H9 (cell line): ENCODE measurements around the gene CISD2. TPM values are rescaled to one million over a fixed set of nuclear protein-coding genes. Genes with fewer than 3 reads are reported as not detected.

Experiments used
- DNase-seq: peaks from one replicate; pipeline ENCODE4 v3.0.0-alpha.2; 2017
- H2AFZ ChIP-seq: one replicate; pipeline ENCODE4 v1.6.1; 2013; ENCODE audit warnings: mild to moderate bottlenecking, low read length, control low read depth, moderate library complexity
- H2AK5ac ChIP-seq: 2 replicates; pipeline ENCODE4 v1.6.1; 2013; ENCODE audit warnings: low read length, control low read depth, mixed read lengths; ENCODE audit not compliant: insufficient read length
- H2BK120ac ChIP-seq: one replicate; pipeline ENCODE4 v1.6.1; 2013; ENCODE audit warnings: low read depth, mild to moderate bottlenecking, low read length, control low read depth, inconsistent platforms; ENCODE audit not compliant: poor library complexity, severe bottlenecking
- H2BK12ac ChIP-seq: 2 replicates; pipeline ENCODE4 v1.6.1; 2013; ENCODE audit warnings: low read length, control low read depth, mixed read lengths, low read depth; ENCODE audit not compliant: insufficient read length
- H2BK15ac ChIP-seq: 2 replicates; pipeline ENCODE4 v1.6.1; 2013; ENCODE audit warnings: low read depth, low read length, control low read depth
- H2BK20ac ChIP-seq: one replicate; pipeline ENCODE4 v1.6.1; 2013; ENCODE audit warnings: low read depth, mild to moderate bottlenecking, low read length, control low read depth, inconsistent platforms; ENCODE audit not compliant: poor library complexity, severe bottlenecking
- H2BK5ac ChIP-seq: 2 replicates; pipeline ENCODE4 v1.6.1; 2013; ENCODE audit warnings: low read length, control low read depth, mixed read lengths; ENCODE audit not compliant: insufficient read length
- H3K14ac ChIP-seq: 2 replicates; pipeline ENCODE4 v1.6.1; 2013; ENCODE audit warnings: low read length, control low read depth; ENCODE audit not compliant: insufficient read depth
- H3K18ac ChIP-seq: 2 replicates; pipeline ENCODE4 v1.6.1; 2013; ENCODE audit warnings: low read depth, mild to moderate bottlenecking, mixed read lengths, low read length, control low read depth; ENCODE audit not compliant: insufficient read length
- H3K23ac ChIP-seq: 2 replicates; pipeline ENCODE4 v1.6.1; 2013; ENCODE audit warnings: low read length, control low read depth, mixed read lengths, low read depth; ENCODE audit not compliant: insufficient read length
- H3K23me2 ChIP-seq: 2 replicates; pipeline ENCODE4 v1.6.1; 2013; ENCODE audit warnings: low read depth, mild to moderate bottlenecking, mixed read lengths, low read length, control low read depth; ENCODE audit not compliant: insufficient read length, poor library complexity, severe bottlenecking
- H3K27ac ChIP-seq: 2 replicates; pipeline ENCODE4 v1.5.1; 2013; ENCODE audit warnings: low read length, control low read depth, mixed read lengths, low read depth; ENCODE audit not compliant: insufficient read length
- H3K27me3 ChIP-seq: 2 replicates; pipeline ENCODE4 v1.6.1; 2013; ENCODE audit warnings: low read length, control low read depth, inconsistent platforms; ENCODE audit not compliant: insufficient read depth
- H3K4ac ChIP-seq: 2 replicates; pipeline ENCODE4 v1.6.1; 2013; ENCODE audit warnings: low read depth, mild to moderate bottlenecking, control low read depth, inconsistent platforms, low read length, moderate library complexity
- H3K4me1 ChIP-seq: 2 replicates; pipeline ENCODE4 v1.6.1; 2013; ENCODE audit warnings: low read length, control low read depth, inconsistent platforms; ENCODE audit not compliant: insufficient read depth
- H3K4me2 ChIP-seq: 2 replicates; pipeline ENCODE4 v1.6.1; 2013; ENCODE audit warnings: low read length, control low read depth, mixed read lengths; ENCODE audit not compliant: insufficient read length, insufficient read depth
- H3K56ac ChIP-seq: 2 replicates; pipeline ENCODE4 v1.6.1; 2013; ENCODE audit warnings: low read depth, mild to moderate bottlenecking, mixed read lengths, low read length, control low read depth; ENCODE audit not compliant: insufficient read length
- H3K79me1 ChIP-seq: 2 replicates; pipeline ENCODE4 v1.6.1; 2013; ENCODE audit warnings: low read depth, mild to moderate bottlenecking, moderate library complexity, low read length, control low read depth, inconsistent platforms; ENCODE audit not compliant: insufficient read depth, poor library complexity, severe bottlenecking
- H3K79me2 ChIP-seq: 2 replicates; pipeline ENCODE4 v1.6.1; 2013; ENCODE audit warnings: low read length, control low read depth, inconsistent platforms; ENCODE audit not compliant: insufficient read depth
- H3K9ac ChIP-seq: 2 replicates; pipeline ENCODE4 v1.6.1; 2013; ENCODE audit warnings: low read length, control low read depth, mixed read lengths; ENCODE audit not compliant: insufficient read length; ENCODE audit errors: extremely low read depth
- H3K9me3 ChIP-seq: one replicate; pipeline ENCODE4 v1.6.1; 2013; ENCODE audit warnings: low read depth, low read length, inconsistent platforms; ENCODE audit not compliant: control insufficient read depth
- H3T11ph ChIP-seq: one replicate; pipeline ENCODE4 v1.6.1; 2013; ENCODE audit warnings: mild to moderate bottlenecking, low read length, control low read depth, inconsistent platforms
- H4K20me1 ChIP-seq: one replicate; pipeline ENCODE4 v1.6.1; 2013; ENCODE audit not compliant: control insufficient read depth, insufficient read length, insufficient read depth
- H4K5ac ChIP-seq: 2 replicates; pipeline ENCODE4 v1.6.1; 2013; ENCODE audit warnings: low read depth, mild to moderate bottlenecking, mixed read lengths, low read length, control low read depth; ENCODE audit not compliant: insufficient read length
- H4K8ac ChIP-seq: replicated peaks from 2 replicates; pipeline ENCODE4 v1.6.1; 2013; ENCODE audit warnings: low read length, control low read depth, mixed read lengths, low read depth; ENCODE audit not compliant: insufficient read length
- H4K91ac ChIP-seq: 2 replicates; pipeline ENCODE4 v1.6.1; 2013; ENCODE audit warnings: low read depth, mild to moderate bottlenecking, moderate library complexity, mixed read lengths, low read length, control low read depth; ENCODE audit not compliant: insufficient read length
- H3K27ac Mint-ChIP-seq, 3 experiments: 2 replicates in 2 of 3; 3 replicates in 1 of 3; pipeline ENCODE4 v1.8.0; 2020 to 2021; ENCODE audit warnings: mixed read lengths in 3 of 3, mild to moderate bottlenecking in 1 of 3, moderate library complexity in 1 of 3
- H3K27me3 Mint-ChIP-seq: 2 replicates; pipeline ENCODE4 v1.8.0; 2021; ENCODE audit warnings: low read depth, mild to moderate bottlenecking, moderate library complexity, mixed read lengths
- H3K36me3 Mint-ChIP-seq, 3 experiments: 2 replicates in 2 of 3; 3 replicates in 1 of 3; pipeline ENCODE4 v1.8.0; 2020 to 2021; ENCODE audit warnings: low read depth in 3 of 3, mixed read lengths in 3 of 3; ENCODE audit not compliant: insufficient read depth in 1 of 3
- H3K4me1 Mint-ChIP-seq, 2 experiments: 2 replicates each; pipeline ENCODE4 v1.8.0; 2020; ENCODE audit warnings: mixed read lengths in 2 of 2
- H3K4me3 Mint-ChIP-seq, 2 experiments: 2 replicates in 1 of 2; 3 replicates in 1 of 2; pipeline ENCODE4 v1.8.0; 2020 to 2021; ENCODE audit warnings: mild to moderate bottlenecking in 2 of 2, mixed read lengths in 2 of 2, moderate library complexity in 1 of 2
- H3K9me3 Mint-ChIP-seq, 2 experiments: 2 replicates in 1 of 2; 3 replicates in 1 of 2; pipeline ENCODE4 v1.8.0; 2020; ENCODE audit warnings: mild to moderate bottlenecking in 2 of 2, mixed read lengths in 2 of 2, moderate library complexity in 1 of 2
- WGBS: extraction: QIAGEN DNeasy Blood & Tissue Kit; methylation state at CpG from one replicate; pipeline ENCODE4 v1.1.7; 2013; ENCODE audit warnings: missing lambda C conversion rate, low lambda C conversion rate, mixed read lengths; ENCODE audit not compliant: insufficient read length; ENCODE audit errors: extremely low coverage; 5-methylcytosine and 5-hydroxymethylcytosine counted together
- total RNA-seq: library from RNA; stranded (reverse); gene quantifications from 2 replicates; pipeline ENCODE4 v1.2.1, GENCODE V29; 2021
- TF ChIP-seq, protein P1 (sequence below): fragments of 200-600 bp; sonication (generic); conservative IDR thresholded peaks from 3 replicates; pipeline ENCODE4 v1.8.0; 2021; ENCODE audit warnings: antibody characterized with exemption, mild to moderate bottlenecking

The CISD2 gene
- total RNA-seq, 1 experiment from 2014 or later: 45.6 TPM

GRCh38 chr4:102823897-102824296 lies 44.9 kb upstream of the CISD2 start:
- Histone ChIP-seq H4K20me1 (peaks cover 2% of the 10 kb centered on the region), H2BK5ac (no peak overlapping the region), H3K9ac (no peak overlapping the region), H3K27ac (no peak overlapping the region), H3K27me3 (no peaks in the 10 kb centered on the region), H4K91ac (no peak overlapping the region), H3K23ac (no peak overlapping the region), H3T11ph (no peak overlapping the region), H4K8ac (no peak overlapping the region), H3K4me2 (peak overlapping the region; percentile 73), H2BK120ac (no peak overlapping the region), H3K14ac (no peak overlapping the region), H3K79me1 (no peaks in the 10 kb centered on the region), H3K4ac (no peak overlapping the region), H3K79me2 (peaks cover 64% of the 10 kb centered on the region; the same call in 1 of the 2 replicates), H2BK20ac (no peak overlapping the region), H3K4me1 (peaks cover 6% of the 10 kb centered on the region; the same call in 1 of the 2 replicates), H3K23me2 (no peaks in the 10 kb centered on the region), H2BK12ac (no peak overlapping the region), H3K9me3 (no peaks in the 10 kb centered on the region), H3K56ac (no peak overlapping the region), H4K5ac (no peak overlapping the region), H2AFZ (no peak overlapping the region), H2AK5ac (no peak overlapping the region), H2BK15ac (no peak overlapping the region), H3K18ac (no peak overlapping the region)
- DNase-seq: no peak
- H3K4me3 Mint-ChIP-seq: peak overlapping the region in 1 of 2 experiments; percentile 27; a peak in 2 of 5 replicates
- TF ChIP-seq, protein P1, sequence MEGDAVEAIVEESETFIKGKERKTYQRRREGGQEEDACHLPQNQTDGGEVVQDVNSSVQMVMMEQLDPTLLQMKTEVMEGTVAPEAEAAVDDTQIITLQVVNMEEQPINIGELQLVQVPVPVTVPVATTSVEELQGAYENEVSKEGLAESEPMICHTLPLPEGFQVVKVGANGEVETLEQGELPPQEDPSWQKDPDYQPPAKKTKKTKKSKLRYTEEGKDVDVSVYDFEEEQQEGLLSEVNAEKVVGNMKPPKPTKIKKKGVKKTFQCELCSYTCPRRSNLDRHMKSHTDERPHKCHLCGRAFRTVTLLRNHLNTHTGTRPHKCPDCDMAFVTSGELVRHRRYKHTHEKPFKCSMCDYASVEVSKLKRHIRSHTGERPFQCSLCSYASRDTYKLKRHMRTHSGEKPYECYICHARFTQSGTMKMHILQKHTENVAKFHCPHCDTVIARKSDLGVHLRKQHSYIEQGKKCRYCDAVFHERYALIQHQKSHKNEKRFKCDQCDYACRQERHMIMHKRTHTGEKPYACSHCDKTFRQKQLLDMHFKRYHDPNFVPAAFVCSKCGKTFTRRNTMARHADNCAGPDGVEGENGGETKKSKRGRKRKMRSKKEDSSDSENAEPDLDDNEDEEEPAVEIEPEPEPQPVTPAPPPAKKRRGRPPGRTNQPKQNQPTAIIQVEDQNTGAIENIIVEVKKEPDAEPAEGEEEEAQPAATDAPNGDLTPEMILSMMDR: no peak
- H3K27me3 Mint-ChIP-seq: no peaks in the 10 kb centered on the region
- H3K4me1 Mint-ChIP-seq: peaks cover 38 to 53% of the 10 kb centered on the region in 2 experiments
- no peaks in the 10 kb centered on the region; a peak in 1 of 5 replicates for H3K9me3 Mint-ChIP-seq
- no CpG with 5 or more reads among the region's 4 CpGs for WGBS
- H3K36me3 Mint-ChIP-seq: peaks cover 3 to 18% (median 10%) of the 10 kb centered on the region in 3 experiments; a peak in 5 of 7 replicates
- no peak overlapping the region for H3K27ac Mint-ChIP-seq
